Mesothelial cell of epicardium (in vitro differentiated cells): ENCODE measurements around the gene DNAJB6. TPM values are rescaled to one million over a fixed set of nuclear protein-coding genes. Genes with fewer than 3 reads are reported as not detected.

ENCODE experiments used
- DNase-seq, 2 experiments: peaks; one replicate each; pipeline ENCODE4 v3.0.0; 2021; ENCODE audit warnings: low spot score in 2 of 2; ENCODE audit not compliant: unreplicated experiment in 2 of 2
- H3K27ac Mint-ChIP-seq: 2 replicates; pipeline ENCODE4 v1.8.0; 2021; ENCODE audit warnings: mixed read lengths
- H3K27me3 Mint-ChIP-seq: 2 replicates; pipeline ENCODE4 v1.8.0; 2021; ENCODE audit warnings: low read depth, mixed read lengths
- H3K36me3 Mint-ChIP-seq: 2 replicates; pipeline ENCODE4 v1.8.0; 2021; ENCODE audit warnings: mixed read lengths
- H3K4me1 Mint-ChIP-seq: 2 replicates; pipeline ENCODE4 v1.8.0; 2021; ENCODE audit warnings: mixed read lengths
- H3K4me3 Mint-ChIP-seq: 2 replicates; pipeline ENCODE4 v1.8.0; 2021; ENCODE audit warnings: mild to moderate bottlenecking, moderate library complexity, mixed read lengths
- H3K9me3 Mint-ChIP-seq: 2 replicates; pipeline ENCODE4 v1.8.0; 2021; ENCODE audit warnings: mixed read lengths
- total RNA-seq: library from RNA; stranded (reverse); gene quantifications from 3 replicates; pipeline ENCODE4 v1.2.1, GENCODE V29; 2021
- TF ChIP-seq, protein P1 (sequence below): fragments of 200-600 bp; sonication (generic); IDR thresholded peaks from one replicate; pipeline ENCODE4 v1.5.0; 2021; ENCODE audit warnings: antibody characterized with exemption; ENCODE audit not compliant: unreplicated experiment

DNAJB6 gene
- total RNA-seq, 1 donor from 2014 or later, result 115 TPM

DNA sequence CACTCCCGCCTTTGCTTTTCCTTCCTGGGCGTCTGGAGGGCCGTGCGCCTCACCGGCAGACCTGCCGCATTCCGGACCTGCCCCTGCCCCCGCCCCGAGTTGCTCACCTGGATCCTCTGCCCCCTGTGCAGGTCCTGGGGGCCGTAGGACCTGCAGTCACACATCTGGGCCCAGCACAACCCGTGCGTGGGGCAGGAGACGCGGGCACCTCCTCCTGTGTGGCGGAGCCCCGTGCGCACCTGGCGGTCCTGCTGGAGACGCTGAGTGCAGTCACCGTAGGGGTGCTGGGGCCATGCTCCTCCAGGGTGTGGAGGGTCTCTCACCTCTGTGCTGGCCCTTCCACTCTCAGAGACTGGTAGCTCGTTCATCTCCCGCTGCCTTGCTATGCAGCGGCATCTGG lies 85.5 kb downstream of the DNAJB6 start:
- Mint-ChIP-seq H3K36me3 (peaks cover 3% of the 10 kb centered on the region), H3K4me1 (no peaks in the 10 kb centered on the region), H3K4me3 (no peak overlapping the region), H3K27me3 (no peaks in the 10 kb centered on the region), H3K27ac (no peak overlapping the region), H3K9me3 (no peaks in the 10 kb centered on the region)
- DNase-seq, result no peak
- TF ChIP-seq, protein P1, sequence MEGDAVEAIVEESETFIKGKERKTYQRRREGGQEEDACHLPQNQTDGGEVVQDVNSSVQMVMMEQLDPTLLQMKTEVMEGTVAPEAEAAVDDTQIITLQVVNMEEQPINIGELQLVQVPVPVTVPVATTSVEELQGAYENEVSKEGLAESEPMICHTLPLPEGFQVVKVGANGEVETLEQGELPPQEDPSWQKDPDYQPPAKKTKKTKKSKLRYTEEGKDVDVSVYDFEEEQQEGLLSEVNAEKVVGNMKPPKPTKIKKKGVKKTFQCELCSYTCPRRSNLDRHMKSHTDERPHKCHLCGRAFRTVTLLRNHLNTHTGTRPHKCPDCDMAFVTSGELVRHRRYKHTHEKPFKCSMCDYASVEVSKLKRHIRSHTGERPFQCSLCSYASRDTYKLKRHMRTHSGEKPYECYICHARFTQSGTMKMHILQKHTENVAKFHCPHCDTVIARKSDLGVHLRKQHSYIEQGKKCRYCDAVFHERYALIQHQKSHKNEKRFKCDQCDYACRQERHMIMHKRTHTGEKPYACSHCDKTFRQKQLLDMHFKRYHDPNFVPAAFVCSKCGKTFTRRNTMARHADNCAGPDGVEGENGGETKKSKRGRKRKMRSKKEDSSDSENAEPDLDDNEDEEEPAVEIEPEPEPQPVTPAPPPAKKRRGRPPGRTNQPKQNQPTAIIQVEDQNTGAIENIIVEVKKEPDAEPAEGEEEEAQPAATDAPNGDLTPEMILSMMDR, result no peak

DNA sequence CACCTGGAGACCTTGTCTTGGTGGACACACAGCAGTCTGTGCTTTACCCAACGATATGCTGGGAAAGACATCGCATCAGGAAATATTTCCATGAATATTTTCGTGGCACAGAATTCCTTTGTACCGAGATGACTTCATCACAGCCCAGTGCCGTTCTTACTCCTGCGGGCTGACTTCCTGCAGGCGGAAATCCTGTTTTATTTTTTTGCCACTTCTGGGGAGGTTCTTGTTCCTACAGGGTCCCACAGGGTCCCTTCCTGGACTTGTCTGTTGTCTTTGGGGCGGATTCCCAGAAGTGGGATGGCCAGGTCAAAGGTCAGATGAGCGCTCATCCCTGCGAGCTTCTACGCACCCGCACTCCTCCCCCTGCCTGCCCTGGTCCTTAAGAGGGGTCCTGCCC lies 86.5 kb downstream of the DNAJB6 start:
- DNase-seq, result no peak
- no peak overlapping the region for H3K4me3 Mint-ChIP-seq
- no peak overlapping the region for H3K27ac Mint-ChIP-seq
- no peaks in the 10 kb centered on the region for H3K4me1 Mint-ChIP-seq
- TF ChIP-seq, protein P1, result no peak
- H3K36me3 Mint-ChIP-seq, result peaks cover 1% of the 10 kb centered on the region
- H3K27me3 Mint-ChIP-seq, result no peaks in the 10 kb centered on the region
- no peaks in the 10 kb centered on the region for H3K9me3 Mint-ChIP-seq

DNA sequence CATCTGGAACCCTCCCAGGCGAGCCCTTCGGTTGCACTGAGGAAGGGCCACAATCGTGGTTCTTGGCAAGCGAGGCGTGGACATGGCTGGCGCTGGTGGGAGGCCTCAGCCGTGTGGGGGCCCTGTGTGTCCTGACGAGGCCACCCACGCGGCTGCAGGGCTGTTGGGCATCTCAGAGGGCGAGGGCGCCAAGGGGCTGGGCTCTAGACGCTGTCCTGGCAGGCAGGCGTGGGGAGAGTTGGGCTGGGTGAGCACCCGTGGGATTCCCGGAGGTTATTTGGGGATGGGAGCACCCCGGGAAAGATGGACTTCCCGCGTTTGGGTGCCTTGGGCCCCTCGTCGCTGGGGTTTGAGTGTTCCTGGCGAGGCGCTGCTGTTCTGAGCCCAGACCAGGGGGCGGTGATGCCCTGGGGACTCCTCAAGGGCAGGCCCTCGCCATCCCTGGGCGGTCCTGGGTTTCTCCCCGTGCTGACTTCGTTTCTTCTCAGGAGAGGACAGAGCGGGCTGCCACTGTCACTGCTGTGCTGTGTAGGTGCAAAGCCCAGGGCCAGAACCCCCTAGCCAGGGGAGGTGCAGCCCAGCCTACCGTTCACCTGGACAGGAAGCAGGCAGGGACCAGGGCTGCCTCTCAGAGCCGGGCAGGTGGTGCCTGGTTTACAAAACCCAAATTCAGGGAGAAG lies 87.2 kb downstream of the DNAJB6 start:
- Mint-ChIP-seq H3K4me1 (no peaks in the 10 kb centered on the region), H3K27me3 (no peaks in the 10 kb centered on the region), H3K36me3 (peaks cover 1% of the 10 kb centered on the region), H3K27ac (no peak overlapping the region), H3K4me3 (no peak overlapping the region), H3K9me3 (no peaks in the 10 kb centered on the region)
- TF ChIP-seq, protein P1, result no peak
- no peak for DNase-seq

DNA sequence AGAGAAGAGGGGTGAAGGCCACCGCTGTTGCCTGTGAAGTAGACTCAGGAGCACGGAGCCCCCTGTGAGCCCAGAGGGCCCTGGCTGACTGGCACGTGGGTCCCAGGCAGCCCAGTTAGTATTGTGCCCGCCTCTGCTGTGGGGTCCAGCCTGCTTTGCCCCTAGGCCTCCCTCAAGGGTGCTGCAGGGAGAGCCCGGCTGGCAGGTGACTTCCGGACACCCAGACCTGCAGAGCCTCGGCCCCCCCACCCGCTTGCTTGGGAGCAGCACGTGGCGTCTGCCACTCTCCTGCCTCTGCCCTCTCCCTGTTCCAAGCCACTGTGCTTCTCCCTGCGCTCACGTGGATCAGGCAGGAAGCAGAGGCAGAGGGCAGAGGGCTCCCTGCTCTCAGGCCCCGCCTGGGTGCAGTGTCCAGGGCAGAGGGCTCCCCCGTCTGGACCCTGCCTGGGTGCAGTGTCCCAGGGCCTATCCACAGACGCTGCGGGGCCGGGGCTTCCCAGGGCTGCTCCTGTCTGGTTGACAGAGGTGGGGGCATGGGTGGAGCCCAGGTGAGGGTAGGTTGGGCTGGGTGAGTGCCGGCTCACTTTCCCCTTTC lies 88.4 kb downstream of the DNAJB6 start:
- Mint-ChIP-seq H3K36me3 (no peaks in the 10 kb centered on the region), H3K27ac (no peak overlapping the region), H3K9me3 (no peaks in the 10 kb centered on the region), H3K4me1 (no peaks in the 10 kb centered on the region), H3K27me3 (no peaks in the 10 kb centered on the region), H3K4me3 (no peak overlapping the region)
- no peak for DNase-seq
- TF ChIP-seq, protein P1, result no peak

DNA sequence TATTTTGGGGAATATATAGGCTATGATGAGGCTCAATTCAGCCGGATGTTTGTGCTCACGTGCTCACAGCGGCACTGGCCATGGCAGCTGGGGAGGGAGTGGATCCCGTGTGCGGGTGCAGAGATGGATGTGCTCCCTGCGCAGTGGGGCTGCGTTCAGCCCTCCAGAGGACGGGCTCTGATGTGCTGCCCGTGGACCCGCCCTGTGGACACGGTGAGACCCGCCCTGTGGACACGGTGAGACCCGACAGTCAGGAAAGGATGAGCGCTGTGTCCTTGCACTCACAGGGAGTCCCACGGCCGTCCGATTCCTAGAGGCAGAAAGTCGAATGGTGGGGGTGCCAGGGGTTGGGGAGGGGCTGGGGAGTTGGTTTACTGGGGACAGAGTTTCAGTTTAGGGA lies 89.0 kb downstream of the DNAJB6 start:
- Mint-ChIP-seq H3K27me3 (no peaks in the 10 kb centered on the region), H3K4me1 (no peaks in the 10 kb centered on the region), H3K4me3 (no peak overlapping the region), H3K9me3 (no peaks in the 10 kb centered on the region), H3K36me3 (no peaks in the 10 kb centered on the region), H3K27ac (no peak overlapping the region)
- TF ChIP-seq, protein P1, result no peak
- no peak for DNase-seq
